NCI-H2107 treated with DMSO at 0.1 percent for 48 hours (cell line): Measurements from ENCODE around the gene HEPH.
A peak's percentile ranks its signal among the peaks of the same experiment; 100 is the strongest.
"Not testable (repeated sequence)": the region's sequence is repeated elsewhere in the genome, so short reads cannot be mapped to it uniquely, and the experiment has no call there.

ENCODE experiments used
- DNase-seq: peaks from one replicate; lab custom pipeline; 2025; ENCODE audit not compliant: unreplicated experiment; lab: John Stamatoyannopoulos, UW

The HEPH gene

DNA sequence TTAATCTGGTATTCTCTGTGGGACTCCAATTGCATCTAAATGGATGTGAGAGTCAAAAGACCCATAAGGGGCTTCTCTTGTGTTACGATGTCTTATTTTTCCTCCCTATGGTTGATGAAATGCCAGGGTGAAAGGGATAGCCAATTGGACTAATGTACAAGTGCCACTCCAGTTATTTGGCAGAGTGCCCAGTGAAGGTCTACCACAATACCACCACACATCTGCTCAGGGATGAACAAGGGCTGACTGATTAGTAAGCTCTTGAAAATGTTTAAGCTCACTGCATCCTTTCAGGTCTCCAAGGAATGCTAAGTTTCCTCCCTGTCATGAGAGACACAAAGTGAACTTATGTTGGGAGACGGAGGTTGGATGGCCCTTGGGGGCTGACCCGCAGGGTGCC lies 57.8 kb downstream of the HEPH start:
- peak; percentile 6 for DNase-seq

DNA sequence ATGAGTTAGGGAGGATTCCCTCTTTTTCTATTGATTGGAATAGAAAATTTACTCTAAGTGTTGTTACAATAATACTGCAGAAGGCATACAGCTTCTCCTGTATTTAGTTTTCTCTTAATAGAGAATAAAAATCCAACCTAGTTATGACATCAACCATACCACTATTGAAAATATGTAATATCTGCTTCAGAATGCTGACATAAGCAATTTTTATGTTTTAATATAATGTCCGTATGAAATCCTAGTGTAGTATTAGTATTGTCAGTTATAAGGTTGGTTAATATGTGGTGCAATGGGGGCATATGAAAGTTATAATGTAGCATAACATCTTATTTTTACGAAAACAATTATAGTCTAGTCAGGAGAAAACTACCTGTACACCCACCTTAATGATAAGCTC lies 68.2 kb downstream of the HEPH start:
- no peak for DNase-seq

DNA sequence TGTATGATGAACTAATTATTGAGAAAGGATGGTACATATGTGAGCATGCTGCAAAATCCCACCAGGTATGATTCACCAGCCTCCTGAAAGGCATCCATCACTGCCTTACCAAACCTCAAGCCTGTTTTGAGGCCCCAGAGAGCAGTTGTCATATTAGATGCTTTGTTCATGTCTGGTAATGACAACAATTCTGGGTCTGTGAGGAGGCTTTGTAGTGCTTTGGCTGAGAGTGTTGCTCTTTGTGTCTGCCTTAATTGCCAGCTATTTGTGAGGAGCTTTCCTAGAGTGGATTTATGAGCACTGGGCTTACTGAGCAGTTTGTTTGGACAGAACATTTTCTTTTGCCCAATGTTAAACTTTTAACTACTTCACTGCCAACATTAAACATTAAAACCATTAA lies 69.2 kb downstream of the HEPH start:
- no peak for DNase-seq

- DNase-seq: not testable (repeated sequence)
Observed at GRCh38 chrX:66233904-66234303, 69.9 kb downstream of the HEPH start.

- DNase-seq: no peak
Observed at GRCh38 chrX:66255359-66255967, 91.4 kb downstream of the HEPH start.

DNA sequence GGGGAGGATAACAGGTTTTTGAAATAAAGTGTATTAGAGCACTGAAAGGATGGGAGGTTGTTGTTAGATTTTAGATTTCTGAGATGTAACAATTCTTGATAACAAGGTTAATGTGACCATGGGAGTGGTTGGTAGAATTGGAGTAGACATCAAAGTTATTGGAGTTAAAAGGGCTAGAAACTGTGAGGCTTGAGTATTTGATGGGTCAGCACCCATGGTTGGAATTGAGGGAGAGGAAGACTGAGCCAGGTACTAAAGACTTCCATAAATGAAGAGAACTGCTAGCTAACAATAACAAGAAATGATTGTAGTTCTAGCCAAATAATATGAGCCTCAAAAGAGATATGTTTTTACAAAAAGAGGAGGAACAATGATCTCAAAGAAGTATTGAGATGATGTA lies 98.8 kb downstream of the HEPH start:
- no peak for DNase-seq
